ENCODE data around the gene RTL1.

RTL1 gene

GRCh38 chr14:100866666-100867630 lies 36.6 kb downstream of the RTL1 start:
- H4K20me1 ChIP-seq (ENCODE audit: insufficient read depth, low read length) = no peaks in the 10 kb centered on the region
- H3K36me3 ChIP-seq (replicated peaks; ENCODE audit: insufficient read depth, low read length) = no peaks in the 10 kb centered on the region
- H3K79me2 ChIP-seq (ENCODE audit: low read length) = no peaks in the 10 kb centered on the region
- H3K9me3 ChIP-seq (replicated peaks; ENCODE audit: insufficient read depth, low read length) = no peaks in the 10 kb centered on the region
- H3K4me3 ChIP-seq (ENCODE audit: low read length) = no peak overlapping the region
- no peak overlapping the region for H3K4me2 ChIP-seq (ENCODE audit: low read depth, low read length)
- TF ChIP-seq EZH2 (optimal IDR thresholded peaks at IDR 0.05; ENCODE audit: low read depth, low read length) (no peak), EZH2phosphoT487 (IDR thresholded peaks at IDR 0.05; ENCODE audit: low read length) (no peak), CTCF (IDR thresholded peaks at IDR 0.05; ENCODE audit: low read length) (no peak)
- no peak for DNase-seq
- no peaks in the 10 kb centered on the region for H3F3A ChIP-seq (ENCODE audit: insufficient read depth, low read length)
- H3K9ac ChIP-seq (ENCODE audit: low read length) = no peak overlapping the region
- H3K4me1 ChIP-seq (ENCODE audit: low read length) = no peaks in the 10 kb centered on the region
- no peaks in the 10 kb centered on the region; the same call in 1 of the 2 replicates for H3K27me3 ChIP-seq (replicated peaks; ENCODE audit: insufficient read depth, low read length)
- no peaks in the 10 kb centered on the region for H3K9me2 ChIP-seq (replicated peaks; ENCODE audit: insufficient read depth, low read length)
- H3K27ac ChIP-seq (ENCODE audit: low read length) = no peak overlapping the region
- H2AFZ ChIP-seq (ENCODE audit: low read length) = no peak overlapping the region

- no peaks in the 10 kb centered on the region for H3F3A ChIP-seq (ENCODE audit: insufficient read depth, low read length)
- H3K9ac ChIP-seq (ENCODE audit: low read length) = no peak overlapping the region
- no peaks in the 10 kb centered on the region for H3K4me1 ChIP-seq (ENCODE audit: low read length)
- no peaks in the 10 kb centered on the region for H4K20me1 ChIP-seq (ENCODE audit: insufficient read depth, low read length)
- no peak for TF ChIP-seq CTCF (IDR thresholded peaks at IDR 0.05; ENCODE audit: low read length)
- no peak for TF ChIP-seq EZH2 (optimal IDR thresholded peaks at IDR 0.05; ENCODE audit: low read depth, low read length)
- TF ChIP-seq EZH2phosphoT487 (IDR thresholded peaks at IDR 0.05; ENCODE audit: low read length) = no peak
- H3K9me2 ChIP-seq (replicated peaks; ENCODE audit: insufficient read depth, low read length) = no peaks in the 10 kb centered on the region
- no peaks in the 10 kb centered on the region for H3K9me3 ChIP-seq (replicated peaks; ENCODE audit: insufficient read depth, low read length)
- no peak overlapping the region for H2AFZ ChIP-seq (ENCODE audit: low read length)
- H3K27ac ChIP-seq (ENCODE audit: low read length) = no peak overlapping the region
- H3K27me3 ChIP-seq (replicated peaks; ENCODE audit: insufficient read depth, low read length) = no peaks in the 10 kb centered on the region; the same call in 1 of the 2 replicates
- H3K4me2 ChIP-seq (ENCODE audit: low read depth, low read length) = no peak overlapping the region
- no peaks in the 10 kb centered on the region for H3K36me3 ChIP-seq (replicated peaks; ENCODE audit: insufficient read depth, low read length)
- H3K4me3 ChIP-seq (ENCODE audit: low read length) = no peak overlapping the region
- no peaks in the 10 kb centered on the region for H3K79me2 ChIP-seq (ENCODE audit: low read length)
- no peak for DNase-seq
These were observed 37.6 kb downstream of the RTL1 start for GRCh38 chr14:100865682-100866591.

GRCh38 chr14:100864960-100865681 lies 38.4 kb downstream of the RTL1 start:
- no peaks in the 10 kb centered on the region for H3F3A ChIP-seq (ENCODE audit: insufficient read depth, low read length)
- no peak overlapping the region for H3K4me3 ChIP-seq (ENCODE audit: low read length)
- no peaks in the 10 kb centered on the region for H3K79me2 ChIP-seq (ENCODE audit: low read length)
- H3K9me2 ChIP-seq (replicated peaks; ENCODE audit: insufficient read depth, low read length) = no peaks in the 10 kb centered on the region
- no peak overlapping the region for H3K9ac ChIP-seq (ENCODE audit: low read length)
- no peaks in the 10 kb centered on the region for H3K36me3 ChIP-seq (replicated peaks; ENCODE audit: insufficient read depth, low read length)
- H3K27ac ChIP-seq (ENCODE audit: low read length) = no peak overlapping the region
- H4K20me1 ChIP-seq (ENCODE audit: insufficient read depth, low read length) = no peaks in the 10 kb centered on the region
- no peak overlapping the region for H2AFZ ChIP-seq (ENCODE audit: low read length)
- H3K27me3 ChIP-seq (replicated peaks; ENCODE audit: insufficient read depth, low read length) = no peaks in the 10 kb centered on the region; the same call in 1 of the 2 replicates
- no peak for DNase-seq
- no peaks in the 10 kb centered on the region for H3K9me3 ChIP-seq (replicated peaks; ENCODE audit: insufficient read depth, low read length)
- no peaks in the 10 kb centered on the region for H3K4me1 ChIP-seq (ENCODE audit: low read length)
- no peak overlapping the region for H3K4me2 ChIP-seq (ENCODE audit: low read depth, low read length)
- TF ChIP-seq EZH2phosphoT487 (IDR thresholded peaks at IDR 0.05; ENCODE audit: low read length) (no peak), CTCF (IDR thresholded peaks at IDR 0.05; ENCODE audit: low read length) (no peak)
